K562 (cell line): Measurements from ENCODE around the gene NRTN. TPM values are rescaled to one million over a fixed set of nuclear protein-coding genes. Genes with fewer than 3 reads are reported as not detected.

Source experiments
- ARID2 ChIP-seq: fragments of 450-650 bp; IDR thresholded peaks from 2 replicates; pipeline ENCODE4 v1.6.1; 2017; ENCODE audit warnings: antibody characterized with exemption, mild to moderate bottlenecking
- BHLHE40 ChIP-seq: IDR thresholded peaks from 2 replicates; pipeline ENCODE4 v1.6.1; 2011; ENCODE audit warnings: low read length, improper control_type of control experiment
- FOXK2 ChIP-seq, 2 experiments: fragments of 450-650 bp; IDR thresholded peaks in 1 of 2; conservative IDR thresholded peaks in 1 of 2; 2 replicates each; pipeline ENCODE4 v1.6.1; 2016; ENCODE audit warnings: low read depth in 2 of 2, mild to moderate bottlenecking in 1 of 2
- ILF3 ChIP-seq: fragments of 450-650 bp; IDR thresholded peaks from 2 replicates; pipeline ENCODE4 v1.6.1; 2018; ENCODE audit warnings: antibody characterized with exemption, mild to moderate bottlenecking, moderate library complexity, borderline replicate concordance
- KDM2B ChIP-seq: fragments of 250-450 bp; sonication (Bioruptor Pico); IDR thresholded peaks from 2 replicates; pipeline ENCODE4 v1.8.0; 2021; ENCODE audit warnings: mild to moderate bottlenecking, moderate library complexity
- MCM5 ChIP-seq: fragments of 450-650 bp; IDR thresholded peaks from 2 replicates; pipeline ENCODE4 v1.6.1; 2016; ENCODE audit warnings: low read depth
- NFIC ChIP-seq: fragments of 450-650 bp; IDR thresholded peaks from 2 replicates; pipeline ENCODE4 v1.6.1; 2017; ENCODE audit warnings: mild to moderate bottlenecking, inconsistent platforms
- OTX1 ChIP-seq: fragments of 450-650 bp; formaldehyde crosslinking; IDR thresholded peaks from 2 replicates; pipeline ENCODE4 v1.4.0; 2022; ENCODE audit warnings: mild to moderate bottlenecking
- PHB ChIP-seq: fragments of 250-450 bp; sonication (Bioruptor Pico); IDR thresholded peaks from 2 replicates; pipeline ENCODE4 v1.5.0; 2021
- SMARCE1 ChIP-seq: fragments of 450-650 bp; IDR thresholded peaks from 2 replicates; pipeline ENCODE4 v1.7.1; 2016; ENCODE audit warnings: mild to moderate bottlenecking
- SMC3 ChIP-seq: conservative IDR thresholded peaks from 2 replicates; pipeline ENCODE4 v1.6.1; 2011; ENCODE audit warnings: low read depth, low read length, improper control_type of control experiment; ENCODE audit not compliant: insufficient read depth
- TEAD4 ChIP-seq, 2 experiments: sonication (generic) in 1 of 2; formaldehyde crosslinking in 1 of 2; IDR thresholded peaks; 2 replicates each; pipeline versions ENCODE4 v1.6.1 to v1.8.0; 2012 to 2022; ENCODE audit warnings: borderline replicate concordance in 1 of 2, inconsistent platforms in 1 of 2, low read length in 1 of 2, mild to moderate bottlenecking in 1 of 2, missing genetic modification reagents in 1 of 2
- ZFP30 ChIP-seq: fragments of 250-450 bp; sonication (Bioruptor Pico); IDR thresholded peaks from 2 replicates; pipeline ENCODE4 v1.8.0; 2022; ENCODE audit warnings: moderate library complexity, mild to moderate bottlenecking, inconsistent platforms, borderline replicate concordance
- ZNF24 ChIP-seq: fragments of 450-650 bp; IDR thresholded peaks from 2 replicates; pipeline ENCODE4 v1.6.1; 2016
- ZNF274 ChIP-seq: IDR thresholded peaks from 2 replicates; pipeline ENCODE4 v1.6.1; 2011; ENCODE audit warnings: low read depth, mild to moderate bottlenecking, low read length, moderate library complexity, borderline replicate concordance
- ZNF436 ChIP-seq: fragments of 250-450, 450-650 bp; sonication (Bioruptor Pico); formaldehyde crosslinking; IDR thresholded peaks from 2 replicates; pipeline ENCODE4 v1.7.0; 2020; ENCODE audit warnings: mild to moderate bottlenecking
- ZNF699 ChIP-seq: fragments of 250-450 bp; sonication (Bioruptor Pico); IDR thresholded peaks from 2 replicates; pipeline ENCODE4 v1.8.0; 2021; ENCODE audit warnings: mild to moderate bottlenecking, moderate library complexity; ENCODE audit not compliant: insufficient replicate concordance
- ZNF79 ChIP-seq: fragments of 250-450 bp; sonication (Bioruptor Pico); IDR thresholded peaks from 2 replicates; pipeline ENCODE4 v1.4.0; 2020; ENCODE audit warnings: low read depth, mild to moderate bottlenecking, moderate library complexity
- ZSCAN32 ChIP-seq: fragments of 450-650 bp; formaldehyde crosslinking; IDR thresholded peaks from 2 replicates; pipeline ENCODE4 v1.4.0; 2020; ENCODE audit warnings: mild to moderate bottlenecking, moderate library complexity
- polyA plus RNA-seq, 8 experiments: library from polyadenylated mRNA; depleted of rRNA in 4 of 8; stranded (reverse) in 5 of 8; unstranded in 3 of 8; fragments of >200 nt; fragmentation: Nextera tagmentation in 2 of 8; fragmentation: Illumina TruSeq in 1 of 8; extraction: Ambion mirVana in 2 of 8; extraction: Trizol in 1 of 8; gene quantifications; 2 replicates each; pipeline versions ENCODE4 v1.2.1 to v1.2.3, GENCODE V29; 2011 to 2014; ENCODE audit warnings: inconsistent platforms in 1 of 8, missing spikeins in 1 of 8
- total RNA-seq, 7 experiments: library from RNA; depleted of rRNA in 6 of 7; stranded (reverse); fragments of >200 nt in 6 of 7; fragmentation: Illumina TruSeq in 2 of 7; extraction: Trizol in 2 of 7; gene quantifications; 2 replicates each; pipeline versions ENCODE4 v1.2.1 to v1.2.3, GENCODE V29; 2011 to 2021; ENCODE audit warnings: low replicate concordance in 1 of 7
- TF ChIP-seq, protein P1 (sequence below): fragments of 250-450 bp; sonication (Bioruptor Pico); IDR thresholded peaks from 2 replicates; pipeline ENCODE4 v1.4.0; 2020; ENCODE audit warnings: mild to moderate bottlenecking, moderate library complexity
- TF ChIP-seq, protein P2 (sequence below): fragments of 250-450 bp; sonication (Bioruptor Pico); IDR thresholded peaks from 2 replicates; pipeline ENCODE4 v1.8.0; 2022; ENCODE audit warnings: moderate library complexity, mild to moderate bottlenecking, inconsistent platforms
- TF ChIP-seq, protein P3 (sequence below): fragments of 450-650 bp; formaldehyde crosslinking; IDR thresholded peaks from 2 replicates; pipeline ENCODE4 v1.4.0; 2020; ENCODE audit warnings: mild to moderate bottlenecking, mixed read lengths

Gene NRTN
- total and polyA plus RNA-seq, 9 of the 15 experiments (the other 6 are each of a cell fraction or from before 2014, with no cell fraction given) = 0.62 to 8.1 (median 1.6) TPM; not detected in 2

DNA sequence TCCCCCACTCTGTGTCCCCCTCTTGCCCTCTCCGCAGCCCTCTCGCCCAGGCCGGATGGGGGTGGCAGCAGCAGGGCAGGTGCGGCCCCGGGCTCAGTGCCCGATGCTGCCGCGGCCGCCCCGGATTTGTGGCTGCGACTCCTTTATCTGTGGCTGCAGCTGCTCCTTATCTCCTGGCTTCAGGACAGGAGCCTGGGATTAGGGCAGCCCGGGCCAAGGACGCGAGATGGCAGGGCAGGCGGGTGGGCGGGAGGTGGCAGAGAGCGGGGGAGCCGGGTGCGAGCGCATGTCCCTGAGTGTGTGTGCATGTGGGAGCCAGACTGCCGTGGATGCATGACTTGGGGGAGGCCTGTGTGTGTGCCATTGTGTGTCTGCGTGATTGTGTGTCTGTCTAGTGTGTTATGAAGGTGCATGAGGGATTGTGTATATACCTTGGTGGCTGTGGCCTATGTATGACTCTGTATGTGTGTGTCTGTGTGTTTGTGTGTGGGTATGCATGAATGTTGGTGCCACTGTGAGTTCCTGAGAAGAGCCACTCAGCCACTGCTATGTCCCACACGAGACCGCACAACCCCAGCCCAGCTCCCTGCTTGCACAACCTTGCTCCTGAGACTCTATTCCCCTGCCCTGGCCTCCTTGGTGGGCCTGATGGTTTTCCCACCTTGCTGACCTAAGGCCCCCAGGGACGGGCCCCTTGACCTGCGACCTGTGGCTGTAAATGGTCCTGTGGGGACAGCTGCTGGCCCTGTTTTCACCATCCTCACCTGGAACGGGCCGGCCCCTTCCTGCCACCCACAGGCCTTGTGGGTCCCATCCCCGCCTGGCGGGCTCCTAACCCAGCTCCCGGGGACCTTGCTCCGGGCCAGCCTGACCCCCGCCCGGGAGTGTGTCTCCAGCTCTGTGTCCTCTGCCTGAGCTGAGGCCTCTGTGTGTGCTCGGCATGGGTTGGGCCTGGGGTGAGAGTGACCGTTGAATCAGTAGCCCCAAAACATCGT, 5.3 kb upstream of the NRTN start (continued):
- no peak for TF ChIP-seq ZNF24
- TF ChIP-seq ARID2 = no peak
- TF ChIP-seq ZNF436 (CRISPR knock-in tag) = no peak
- no peak for TF ChIP-seq ILF3
- TF ChIP-seq BHLHE40 = peak; percentile 80
- no peak for TF ChIP-seq ZSCAN32 (CRISPR knock-in tag)
- no peak for TF ChIP-seq FOXK2 (conservative IDR thresholded peaks at IDR 0.05 in 1 of 2, IDR thresholded peaks at IDR 0.05 in 1 of 2; ENCODE audit: low read depth in 2 of 2)
- TF ChIP-seq OTX1 (CRISPR knock-in tag) = peak; percentile 83
- TF ChIP-seq, protein P1, sequence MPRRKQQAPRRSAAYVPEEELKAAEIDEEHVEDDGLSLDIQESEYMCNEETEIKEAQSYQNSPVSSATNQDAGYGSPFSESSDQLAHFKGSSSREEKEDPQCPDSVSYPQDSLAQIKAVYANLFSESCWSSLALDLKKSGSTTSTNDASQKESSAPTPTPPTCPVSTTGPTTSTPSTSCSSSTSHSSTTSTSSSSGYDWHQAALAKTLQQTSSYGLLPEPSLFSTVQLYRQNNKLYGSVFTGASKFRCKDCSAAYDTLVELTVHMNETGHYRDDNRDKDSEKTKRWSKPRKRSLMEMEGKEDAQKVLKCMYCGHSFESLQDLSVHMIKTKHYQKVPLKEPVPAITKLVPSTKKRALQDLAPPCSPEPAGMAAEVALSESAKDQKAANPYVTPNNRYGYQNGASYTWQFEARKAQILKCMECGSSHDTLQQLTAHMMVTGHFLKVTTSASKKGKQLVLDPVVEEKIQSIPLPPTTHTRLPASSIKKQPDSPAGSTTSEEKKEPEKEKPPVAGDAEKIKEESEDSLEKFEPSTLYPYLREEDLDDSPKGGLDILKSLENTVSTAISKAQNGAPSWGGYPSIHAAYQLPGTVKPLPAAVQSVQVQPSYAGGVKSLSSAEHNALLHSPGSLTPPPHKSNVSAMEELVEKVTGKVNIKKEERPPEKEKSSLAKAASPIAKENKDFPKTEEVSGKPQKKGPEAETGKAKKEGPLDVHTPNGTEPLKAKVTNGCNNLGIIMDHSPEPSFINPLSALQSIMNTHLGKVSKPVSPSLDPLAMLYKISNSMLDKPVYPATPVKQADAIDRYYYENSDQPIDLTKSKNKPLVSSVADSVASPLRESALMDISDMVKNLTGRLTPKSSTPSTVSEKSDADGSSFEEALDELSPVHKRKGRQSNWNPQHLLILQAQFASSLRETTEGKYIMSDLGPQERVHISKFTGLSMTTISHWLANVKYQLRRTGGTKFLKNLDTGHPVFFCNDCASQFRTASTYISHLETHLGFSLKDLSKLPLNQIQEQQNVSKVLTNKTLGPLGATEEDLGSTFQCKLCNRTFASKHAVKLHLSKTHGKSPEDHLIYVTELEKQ (CRISPR knock-in tag) = no peak
- TF ChIP-seq ZNF274 = peak; percentile 67; the same call in 1 of the 2 replicates
- TF ChIP-seq SMC3 = 0 out of 2 replicates have a peak, but pooled peaks have one; percentile 10
- TF ChIP-seq ZNF79 (CRISPR knock-in tag) = no peak
- peak; percentile 78; the same call in 1 of the 2 replicates for TF ChIP-seq KDM2B (CRISPR knock-in tag)
- peak; percentile 97 for TF ChIP-seq TEAD4 (IDR thresholded peaks at IDR 0.05; ENCODE audit: low read length)
- 0 out of 2 replicates have a peak, but pooled peaks have one; percentile 52 for TF ChIP-seq TEAD4 (CRISPR knock-in tag; IDR thresholded peaks at IDR 0.05; ENCODE audit: borderline replicate concordance)
- TF ChIP-seq NFIC = peak; percentile 98
- TF ChIP-seq ZFP30 = no peak
- TF ChIP-seq PHB (CRISPR knock-in tag) = no peak
- peak; percentile 98 for TF ChIP-seq SMARCE1
- no peak for TF ChIP-seq MCM5
- TF ChIP-seq, protein P2, sequence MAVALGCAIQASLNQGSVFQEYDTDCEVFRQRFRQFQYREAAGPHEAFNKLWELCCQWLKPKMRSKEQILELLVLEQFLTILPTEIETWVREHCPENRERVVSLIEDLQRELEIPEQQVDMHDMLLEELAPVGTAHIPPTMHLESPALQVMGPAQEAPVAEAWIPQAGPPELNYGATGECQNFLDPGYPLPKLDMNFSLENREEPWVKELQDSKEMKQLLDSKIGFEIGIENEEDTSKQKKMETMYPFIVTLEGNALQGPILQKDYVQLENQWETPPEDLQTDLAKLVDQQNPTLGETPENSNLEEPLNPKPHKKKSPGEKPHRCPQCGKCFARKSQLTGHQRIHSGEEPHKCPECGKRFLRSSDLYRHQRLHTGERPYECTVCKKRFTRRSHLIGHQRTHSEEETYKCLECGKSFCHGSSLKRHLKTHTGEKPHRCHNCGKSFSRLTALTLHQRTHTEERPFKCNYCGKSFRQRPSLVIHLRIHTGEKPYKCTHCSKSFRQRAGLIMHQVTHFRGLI = 0 out of 2 replicates have a peak, but pooled peaks have one; percentile 19
- TF ChIP-seq ZNF699 (CRISPR knock-in tag) = no peak
- TF ChIP-seq, protein P3, sequence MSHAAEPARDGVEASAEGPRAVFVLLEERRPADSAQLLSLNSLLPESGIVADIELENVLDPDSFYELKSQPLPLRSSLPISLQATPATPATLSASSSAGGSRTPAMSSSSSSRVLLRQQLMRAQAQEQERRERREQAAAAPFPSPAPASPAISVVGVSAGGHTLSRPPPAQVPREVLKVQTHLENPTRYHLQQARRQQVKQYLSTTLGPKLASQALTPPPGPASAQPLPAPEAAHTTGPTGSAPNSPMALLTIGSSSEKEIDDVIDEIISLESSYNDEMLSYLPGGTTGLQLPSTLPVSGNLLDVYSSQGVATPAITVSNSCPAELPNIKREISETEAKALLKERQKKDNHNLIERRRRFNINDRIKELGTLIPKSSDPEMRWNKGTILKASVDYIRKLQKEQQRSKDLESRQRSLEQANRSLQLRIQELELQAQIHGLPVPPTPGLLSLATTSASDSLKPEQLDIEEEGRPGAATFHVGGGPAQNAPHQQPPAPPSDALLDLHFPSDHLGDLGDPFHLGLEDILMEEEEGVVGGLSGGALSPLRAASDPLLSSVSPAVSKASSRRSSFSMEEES (CRISPR knock-in tag) = no peak
